Coronary artery (tissue), 2 donors: ENCODE data around the gene SLC16A7.

Experiments
- DNase-seq: peaks from one replicate; pipeline ENCODE4 v3.0.0-alpha.2; 2017; ENCODE audit warnings: low spot score
- H3K27ac ChIP-seq, 2 donors: fragments of 200-600 bp; sonication (generic); one replicate each; pipeline ENCODE4 v1.5.1; 2016 to 2019
- H3K4me3 ChIP-seq: fragments of 200-600 bp; sonication (generic); 2 replicates; pipeline ENCODE4 v1.5.1; 2016; ENCODE audit warnings: mild to moderate bottlenecking, moderate library complexity
- TF ChIP-seq, protein P1 (sequence below): fragments of 200-600 bp; sonication (generic); IDR thresholded peaks from one replicate; pipeline ENCODE4 v1.5.1; 2019; ENCODE audit warnings: antibody characterized with exemption

SLC16A7 gene

GRCh38 chr12:59710004-59710628 lies 114.3 kb downstream of the SLC16A7 start:
- Histone ChIP-seq H3K4me3 (no peak overlapping the region), H3K27ac (no peak overlapping the region)
- DNase-seq: no peak
- TF ChIP-seq, protein P1, sequence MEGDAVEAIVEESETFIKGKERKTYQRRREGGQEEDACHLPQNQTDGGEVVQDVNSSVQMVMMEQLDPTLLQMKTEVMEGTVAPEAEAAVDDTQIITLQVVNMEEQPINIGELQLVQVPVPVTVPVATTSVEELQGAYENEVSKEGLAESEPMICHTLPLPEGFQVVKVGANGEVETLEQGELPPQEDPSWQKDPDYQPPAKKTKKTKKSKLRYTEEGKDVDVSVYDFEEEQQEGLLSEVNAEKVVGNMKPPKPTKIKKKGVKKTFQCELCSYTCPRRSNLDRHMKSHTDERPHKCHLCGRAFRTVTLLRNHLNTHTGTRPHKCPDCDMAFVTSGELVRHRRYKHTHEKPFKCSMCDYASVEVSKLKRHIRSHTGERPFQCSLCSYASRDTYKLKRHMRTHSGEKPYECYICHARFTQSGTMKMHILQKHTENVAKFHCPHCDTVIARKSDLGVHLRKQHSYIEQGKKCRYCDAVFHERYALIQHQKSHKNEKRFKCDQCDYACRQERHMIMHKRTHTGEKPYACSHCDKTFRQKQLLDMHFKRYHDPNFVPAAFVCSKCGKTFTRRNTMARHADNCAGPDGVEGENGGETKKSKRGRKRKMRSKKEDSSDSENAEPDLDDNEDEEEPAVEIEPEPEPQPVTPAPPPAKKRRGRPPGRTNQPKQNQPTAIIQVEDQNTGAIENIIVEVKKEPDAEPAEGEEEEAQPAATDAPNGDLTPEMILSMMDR: no peak

GRCh38 chr12:59710964-59711363 lies 115.1 kb downstream of the SLC16A7 start:
- no peak for DNase-seq
- Histone ChIP-seq H3K27ac (no peak overlapping the region), H3K4me3 (no peak overlapping the region)
- TF ChIP-seq, protein P1: no peak

- TF ChIP-seq, protein P1: no peak
- no peak overlapping the region for H3K27ac ChIP-seq
- DNase-seq: no peak
Observed at GRCh38 chr12:59715434-59715833, 119.6 kb downstream of the SLC16A7 start.

GRCh38 chr12:59716043-59716442 lies 120.2 kb downstream of the SLC16A7 start:
- no peak overlapping the region for H3K27ac ChIP-seq
- TF ChIP-seq, protein P1: no peak
- DNase-seq: no peak
- H3K4me3 ChIP-seq: no peak overlapping the region

More at GRCh38 chr12:59715434-59715833, 119.6 kb downstream of the SLC16A7 start:
- no peak overlapping the region for H3K4me3 ChIP-seq

- TF ChIP-seq, protein P1: no peak
- no peak for DNase-seq
- Histone ChIP-seq H3K27ac (no peak overlapping the region), H3K4me3 (no peak overlapping the region)
Observed at GRCh38 chr12:59717436-59717835, 121.6 kb downstream of the SLC16A7 start.

- TF ChIP-seq, protein P1: no peak
- no peak overlapping the region for H3K27ac ChIP-seq
- no peak for DNase-seq
- H3K4me3 ChIP-seq: no peak overlapping the region
Observed at GRCh38 chr12:59719701-59720100, 123.9 kb downstream of the SLC16A7 start.

DNA sequence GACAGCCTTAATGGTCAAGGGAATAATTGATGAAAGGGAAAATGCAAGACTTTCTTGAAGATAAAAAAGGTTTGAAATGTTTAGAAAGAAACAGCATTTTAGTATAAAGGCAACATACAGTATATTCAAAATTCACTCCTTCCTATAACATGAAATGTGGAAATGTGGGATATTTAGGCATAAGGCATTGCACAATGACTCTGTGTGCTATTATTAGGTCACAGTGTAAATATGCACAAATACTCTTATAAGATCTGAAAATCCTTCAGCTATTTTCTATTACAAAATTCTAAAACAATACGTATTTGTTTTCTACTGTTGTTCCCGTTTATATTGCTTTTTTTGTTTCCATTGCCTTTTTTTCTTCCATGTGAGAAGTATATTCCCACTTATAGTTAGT lies 127.7 kb downstream of the SLC16A7 start:
- DNase-seq: no peak
- Histone ChIP-seq H3K4me3 (no peak overlapping the region), H3K27ac (no peak overlapping the region)
- TF ChIP-seq, protein P1: no peak
